NCI-H1694 treated with DMSO at 0.1 percent for 48 hours (cell line): ENCODE results near the gene TJAP1.
"Not testable (repeated sequence)": the region's sequence is repeated elsewhere in the genome, so short reads cannot be mapped to it uniquely, and the experiment has no call there.

Experiments used
- DNase-seq: peaks from one replicate; lab custom pipeline; 2025; lab: John Stamatoyannopoulos, UW

TJAP1 gene

DNA sequence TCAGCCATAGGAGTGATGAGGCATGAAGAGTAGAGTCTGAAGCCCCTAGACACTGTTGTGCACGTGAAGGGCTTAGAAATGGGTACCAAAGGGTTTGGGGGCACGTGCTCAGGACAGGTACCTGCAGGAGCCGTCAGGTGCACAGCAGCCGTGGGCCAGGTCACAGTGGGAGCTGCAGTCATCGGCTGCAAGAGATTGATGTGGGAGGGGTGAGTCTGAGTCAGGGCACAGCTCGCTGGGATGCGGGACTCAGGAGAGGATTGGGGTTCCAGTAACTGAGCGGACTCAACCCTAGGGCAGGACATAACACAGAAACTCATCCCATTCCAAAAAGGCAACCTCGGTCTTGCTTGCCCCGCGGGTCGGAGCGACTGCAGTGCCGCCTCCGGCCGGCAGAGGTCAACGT, 23.1 kb upstream of the TJAP1 start:
- peak; percentile 8 for DNase-seq

DNA sequence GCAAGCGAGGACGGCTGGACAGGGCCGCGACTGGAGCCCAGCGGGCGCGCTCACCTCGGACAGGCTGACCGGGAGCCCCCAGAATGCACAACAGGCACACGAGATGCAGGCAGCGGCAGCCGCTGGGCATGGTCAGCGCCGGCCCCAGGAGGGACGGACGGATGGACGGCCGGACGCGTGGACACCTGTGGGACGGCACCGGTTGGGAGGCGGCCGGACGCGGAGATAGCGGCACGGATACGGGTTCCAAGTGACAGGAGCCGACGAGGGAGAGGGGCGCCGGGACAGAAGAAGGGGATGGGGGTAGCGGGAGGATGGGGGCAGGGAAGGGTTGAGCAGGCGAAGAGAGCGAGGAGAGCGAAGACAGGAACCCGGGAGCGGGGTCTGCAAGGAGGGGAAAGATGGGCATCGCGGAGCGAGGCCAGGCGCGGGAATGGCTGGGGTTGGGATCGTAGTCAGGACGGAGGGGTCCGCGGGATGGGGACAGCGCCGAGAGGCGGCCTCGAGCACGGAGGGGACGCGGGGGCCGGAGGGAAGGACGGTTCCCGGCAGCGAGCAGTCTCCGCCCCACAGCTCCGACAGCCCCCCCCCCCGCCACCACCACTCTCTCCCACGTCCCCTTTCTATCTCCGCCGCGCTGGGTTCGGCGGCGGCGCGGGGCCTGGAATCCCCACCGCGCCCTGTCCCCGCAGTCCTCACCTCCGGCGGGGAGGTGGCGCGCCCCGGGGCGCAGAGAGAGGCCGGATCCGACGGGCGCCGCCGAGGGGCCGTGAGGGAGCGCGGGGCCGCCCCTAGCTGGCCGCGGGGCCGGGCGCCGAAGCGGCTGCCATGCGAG, 22.5 kb upstream of the TJAP1 start:
- peak; percentile 13 for DNase-seq

DNA sequence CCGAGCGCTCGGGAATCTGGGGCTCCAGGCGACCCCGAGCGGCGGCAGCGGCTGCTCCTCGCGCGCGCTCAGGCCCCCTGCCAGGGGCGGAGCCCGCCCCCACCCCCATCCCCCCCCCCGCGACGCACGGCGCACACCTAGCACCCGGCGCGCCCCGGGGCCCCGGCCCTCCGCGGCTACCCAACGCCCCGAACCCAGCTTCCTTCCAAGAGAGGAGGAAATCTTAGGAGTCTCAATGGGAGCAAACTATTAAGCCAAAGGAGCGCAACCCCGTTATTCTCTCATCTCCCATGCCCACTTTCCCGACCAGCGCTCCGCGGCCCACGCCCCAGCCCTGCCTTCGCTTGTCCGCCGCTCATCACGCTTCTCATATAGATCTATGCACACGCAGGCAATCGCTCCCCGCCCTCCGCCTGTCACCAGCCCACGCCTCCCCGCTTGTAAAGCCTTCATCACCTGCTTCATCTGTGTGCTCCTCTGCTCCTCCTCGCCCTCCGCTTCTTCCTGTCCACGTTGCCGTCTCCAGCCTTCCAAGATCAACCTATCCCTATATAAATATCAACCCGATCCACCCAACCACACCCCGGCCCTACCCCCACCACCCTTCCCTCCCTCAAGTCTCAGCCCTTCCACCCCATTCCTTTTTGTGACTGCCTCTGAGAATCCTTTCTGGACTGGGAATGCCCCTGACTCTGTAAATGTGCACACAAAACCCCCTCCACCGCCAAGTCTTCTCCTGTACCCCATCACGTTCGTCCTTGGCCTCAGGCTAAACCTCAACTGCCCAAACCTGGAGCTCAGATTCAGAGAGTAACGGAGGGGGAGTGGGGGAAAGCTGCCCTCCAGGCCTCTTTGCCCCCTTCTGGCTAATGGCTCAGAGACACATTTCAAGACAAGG, 21.6 kb upstream of the TJAP1 start, which contains the start of gene DLK2:
Gene DLK2 (minus strand): TSS at position 18 of the 898 bp plus-strand sequence. CDS start 723 bp downstream, outside the sequence.
- DNase-seq: peak; percentile 18

DNA sequence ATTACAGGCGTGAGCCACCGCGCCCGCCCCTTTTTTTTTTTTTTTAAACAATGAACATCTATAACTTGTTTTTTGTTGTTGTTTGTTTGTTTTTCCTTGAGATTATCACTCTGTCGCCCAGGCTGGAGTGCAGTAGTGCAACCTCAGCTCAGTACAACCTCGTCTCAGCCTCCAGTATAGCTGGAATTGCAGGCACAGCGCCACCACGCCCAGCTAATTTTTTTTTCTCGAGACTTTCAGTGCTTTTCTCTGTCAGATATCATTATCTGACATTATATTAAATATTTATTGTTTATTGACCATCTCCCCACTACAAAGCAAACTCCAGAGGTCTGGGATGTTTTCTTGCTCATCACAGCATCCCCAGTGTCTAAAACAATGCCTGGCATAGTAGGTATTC, 19.7 kb upstream of the TJAP1 start:
- no peak for DNase-seq

DNA sequence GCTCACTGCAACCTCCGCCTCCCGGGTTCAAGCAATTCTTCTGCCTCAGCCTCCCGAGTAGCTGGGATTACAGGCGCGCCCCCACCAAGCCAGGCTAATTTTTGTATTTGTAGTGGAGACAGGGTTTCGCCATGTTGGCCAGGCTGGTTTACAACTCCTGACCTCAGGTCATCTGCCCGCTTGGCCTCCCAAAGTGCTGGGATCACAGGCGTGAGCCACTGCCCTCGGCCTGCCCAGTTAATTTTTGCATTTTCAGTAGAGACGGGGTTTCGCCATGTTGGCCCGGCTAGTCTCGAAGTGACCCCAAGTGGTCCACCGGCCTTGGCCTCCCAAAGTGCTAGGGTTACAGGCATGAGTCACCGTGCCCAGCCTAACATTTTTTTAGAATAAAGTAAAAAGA, 19.2 kb upstream of the TJAP1 start:
- not testable (repeated sequence) for DNase-seq

DNA sequence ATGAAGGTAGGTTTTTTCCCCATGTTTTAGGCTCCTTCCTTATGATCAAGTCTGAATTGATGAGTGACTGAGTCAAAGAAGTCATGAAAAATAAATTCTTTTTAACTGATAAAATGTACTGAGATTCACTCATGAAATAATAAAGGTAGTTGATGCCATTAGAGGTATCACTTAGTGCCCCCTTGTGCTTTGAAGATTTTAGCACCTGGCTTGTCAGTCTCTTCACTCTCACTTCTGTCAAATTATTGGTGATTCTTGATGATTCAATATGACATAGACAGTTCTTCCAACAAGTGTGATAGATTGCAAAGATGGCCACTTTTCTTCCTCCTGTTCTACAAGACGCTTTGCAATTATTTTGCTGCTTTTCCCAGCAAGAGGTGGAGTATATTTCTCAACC, 17.8 kb upstream of the TJAP1 start:
- DNase-seq: no peak

DNA sequence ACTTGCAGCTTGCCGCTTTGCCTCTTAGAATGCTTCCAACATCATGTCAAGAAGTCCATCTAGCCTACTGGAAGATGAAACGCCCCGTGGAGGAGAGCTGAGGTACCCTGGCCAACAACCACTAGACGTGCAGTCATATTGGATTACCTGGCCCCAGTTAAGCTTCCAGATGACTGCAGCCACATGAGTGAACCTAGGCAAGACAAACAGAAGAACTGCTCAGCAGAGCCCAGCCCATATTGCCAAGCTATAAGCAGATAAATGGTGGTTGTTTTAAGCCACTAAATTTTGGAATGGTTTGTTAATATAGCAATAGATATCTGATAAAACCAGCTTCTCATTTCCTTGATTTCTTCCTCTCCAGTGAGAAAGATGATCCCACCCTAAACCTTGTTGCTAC, 17.3 kb upstream of the TJAP1 start:
- DNase-seq: no peak

DNA sequence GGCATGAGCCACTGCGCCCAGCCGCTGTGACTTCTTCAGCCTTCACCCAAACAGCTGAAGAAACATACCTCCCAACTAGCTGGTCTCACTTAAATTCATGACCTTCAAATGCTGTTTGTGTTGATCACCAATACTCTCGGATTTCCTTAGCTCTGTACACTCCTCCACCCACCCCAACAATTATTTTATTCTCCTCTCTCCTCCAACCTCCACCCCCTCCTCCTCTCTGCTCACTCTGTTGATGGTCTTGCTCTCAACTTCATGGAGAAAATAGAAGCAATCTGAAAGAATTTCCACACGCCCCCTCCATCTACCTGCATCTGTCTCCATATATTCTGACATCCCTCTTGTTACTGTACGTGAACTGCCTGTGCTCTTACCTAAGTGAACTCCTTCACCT, 15.4 kb upstream of the TJAP1 start:
- no peak for DNase-seq

DNA sequence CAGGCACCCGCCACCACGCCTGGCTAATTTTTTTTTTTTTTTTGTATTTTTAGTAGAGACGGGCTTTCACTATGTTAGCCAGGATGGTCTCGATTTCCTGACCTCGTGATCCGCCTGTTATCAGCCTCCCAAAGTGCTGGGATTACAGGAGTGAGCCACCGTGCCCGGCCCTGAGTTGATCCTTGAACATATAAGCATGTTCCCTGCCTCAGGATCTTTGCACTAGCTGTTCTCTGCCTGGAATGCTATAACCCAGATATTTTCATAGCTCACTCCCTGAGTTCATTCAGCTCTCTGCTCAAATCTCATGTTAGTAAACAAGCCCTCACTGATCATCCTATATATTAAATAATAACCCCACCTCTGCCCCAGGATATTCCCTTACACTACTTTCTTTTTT, 13.0 kb upstream of the TJAP1 start:
- DNase-seq: no peak

DNA sequence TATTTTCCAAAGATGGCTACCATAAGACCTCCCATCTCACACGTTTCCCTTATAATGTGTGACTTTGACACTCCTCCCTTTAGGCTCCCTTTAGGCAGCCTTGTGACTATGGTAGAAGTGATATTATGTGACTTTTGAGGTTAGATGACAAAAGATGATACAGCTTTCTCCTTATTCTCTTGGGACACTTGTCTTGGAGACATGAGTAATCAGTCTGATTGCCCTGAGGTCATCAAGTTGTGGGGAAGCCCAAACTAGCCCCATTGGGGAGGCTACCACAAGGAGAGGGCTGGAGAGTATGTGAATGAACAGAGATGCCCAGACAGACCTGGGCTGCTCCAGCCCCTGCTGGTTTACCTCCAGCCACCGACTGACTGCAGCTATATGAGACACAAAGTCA, 11.4 kb upstream of the TJAP1 start:
- DNase-seq: no peak

DNA sequence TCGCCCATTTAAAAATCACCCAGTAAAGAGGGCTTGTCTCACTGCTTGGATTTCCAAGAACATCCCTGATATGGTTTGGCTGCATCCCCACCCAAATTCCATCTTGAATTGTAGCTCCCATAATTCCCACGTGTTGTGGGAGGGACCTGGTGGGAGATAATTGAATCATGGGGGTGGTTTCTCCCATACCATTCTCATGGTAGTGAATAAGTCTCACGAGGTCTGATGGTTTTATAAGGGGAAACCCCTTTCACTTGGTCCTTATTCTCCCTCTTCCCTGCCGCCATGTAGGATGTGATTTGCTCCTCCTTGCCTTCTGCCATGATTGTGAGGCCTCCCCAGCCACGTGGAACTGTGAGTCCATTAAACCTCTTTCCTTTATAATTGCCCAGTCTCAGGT, 10.1 kb upstream of the TJAP1 start:
- DNase-seq: not testable (repeated sequence)

DNA sequence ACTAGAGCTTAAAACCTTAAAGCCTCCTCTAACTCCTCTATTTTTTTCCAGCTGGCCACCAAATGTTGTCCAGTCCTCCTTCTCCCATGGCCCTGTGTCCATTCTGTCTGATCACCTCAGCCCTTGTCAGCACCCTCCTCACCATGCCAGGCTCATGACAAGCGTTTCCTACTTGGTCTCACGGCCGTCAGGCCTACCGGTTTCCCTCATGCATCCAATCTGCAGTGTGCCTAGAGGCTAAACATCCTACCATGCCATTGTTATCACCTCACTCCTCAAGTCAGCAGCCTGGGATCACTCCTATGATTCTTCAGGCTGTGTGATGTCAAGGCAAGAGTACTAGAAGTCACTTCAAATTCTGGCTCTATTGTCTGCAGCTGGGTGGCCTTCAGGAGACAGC, 9.6 kb upstream of the TJAP1 start:
- no peak for DNase-seq

DNA sequence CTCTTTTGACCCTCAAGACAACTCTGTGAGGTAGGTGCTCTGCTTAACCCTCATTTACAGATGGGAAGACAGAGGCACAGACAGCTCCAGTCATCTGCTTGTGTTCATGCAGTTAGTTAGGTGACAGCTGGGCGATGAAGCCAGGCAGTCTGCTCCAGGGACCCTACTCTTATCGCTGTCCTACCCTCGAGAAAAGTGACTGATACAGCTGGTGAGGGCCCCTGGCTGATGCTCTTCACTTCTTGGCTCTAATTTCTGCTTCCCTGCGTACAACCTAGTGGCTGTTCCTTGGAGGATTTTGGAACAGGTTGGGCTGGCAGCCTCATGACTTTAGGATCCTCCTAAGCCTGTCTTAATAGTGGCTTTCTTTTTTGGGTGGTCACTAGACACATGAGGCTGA, 9.1 kb upstream of the TJAP1 start:
- DNase-seq: peak; percentile 10

DNA sequence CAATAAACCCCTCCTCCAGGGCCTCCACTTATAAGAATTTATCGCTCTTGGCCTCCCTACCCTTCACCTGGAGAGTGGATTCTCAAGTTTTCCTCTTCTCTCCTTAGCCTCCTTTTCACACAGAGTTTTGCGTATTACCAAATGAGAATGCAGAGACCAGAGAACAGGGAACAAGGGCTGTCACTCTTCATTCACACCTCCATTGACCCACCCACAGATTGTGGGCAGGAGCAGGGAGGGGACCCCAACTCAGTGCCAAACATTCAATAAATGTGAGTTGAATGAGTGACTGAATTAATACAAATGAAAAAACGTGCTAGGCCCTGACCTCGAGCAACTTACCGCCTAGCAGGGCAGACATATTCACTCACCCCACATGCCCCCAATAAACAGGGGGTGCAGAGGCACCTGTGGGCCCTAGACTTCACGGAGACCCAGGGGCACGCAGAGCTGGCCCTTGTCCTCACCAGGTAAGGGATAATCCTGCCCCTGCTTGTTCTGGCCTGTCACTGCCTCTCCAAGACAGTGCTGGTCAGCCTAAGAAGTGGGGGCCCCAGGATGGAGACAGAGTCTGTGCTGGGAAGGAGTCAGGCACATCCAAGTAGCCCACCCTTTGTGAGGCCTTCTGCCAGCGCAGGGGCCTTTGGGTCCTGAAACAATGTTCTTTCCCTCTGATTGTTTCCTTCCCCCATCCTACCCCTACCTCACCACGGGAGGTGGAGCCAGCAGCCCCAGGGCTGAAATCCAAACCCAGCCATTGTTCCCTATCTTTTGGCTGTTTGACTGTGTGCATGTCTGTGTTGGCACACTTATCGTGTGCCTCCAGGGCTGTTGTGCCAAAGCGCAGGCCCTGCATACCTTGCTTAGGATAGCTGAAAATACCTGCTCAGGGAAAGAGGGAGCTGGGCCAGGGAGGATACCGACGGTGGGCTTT, 8.4 kb upstream of the TJAP1 start:
- no peak for DNase-seq

DNA sequence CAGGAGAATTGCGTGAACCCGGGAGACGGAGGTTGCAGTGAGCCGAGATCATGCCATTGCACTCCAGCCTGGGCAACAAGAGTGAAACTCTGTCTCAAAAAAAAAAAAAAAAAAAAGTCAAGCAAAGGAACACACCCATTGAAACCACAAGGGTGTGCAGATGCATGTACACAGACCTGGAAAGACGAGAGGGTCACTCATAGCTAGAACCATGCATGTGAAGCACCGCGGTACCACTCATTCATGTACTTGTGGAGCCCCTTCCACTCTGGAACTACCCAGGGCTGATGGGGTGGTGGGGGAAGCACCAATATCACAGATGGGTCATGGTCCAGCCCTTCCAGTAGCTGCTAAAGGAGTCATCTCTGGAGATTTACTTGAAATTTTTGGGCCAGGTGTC, 7.4 kb upstream of the TJAP1 start:
- DNase-seq: no peak

DNA sequence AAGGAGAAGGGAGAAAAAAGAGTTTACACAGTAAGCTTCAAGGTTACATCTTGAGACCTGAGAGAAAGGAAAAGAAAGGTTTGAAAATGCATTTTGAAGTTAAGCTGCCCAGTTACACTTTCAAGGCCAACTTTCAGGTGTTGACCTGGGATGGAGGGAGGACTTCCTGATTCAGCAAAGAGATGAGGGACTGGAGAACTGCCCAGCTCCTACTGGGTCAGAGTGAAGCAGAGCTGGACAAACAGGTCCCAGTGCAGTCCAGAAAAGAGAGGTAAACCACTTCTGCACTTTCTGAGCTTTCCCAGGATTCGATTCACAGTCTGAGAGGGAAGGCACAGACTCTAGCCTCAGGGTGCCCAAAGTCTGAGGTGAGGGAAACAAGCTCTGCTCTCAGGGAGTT, 6.0 kb upstream of the TJAP1 start:
- DNase-seq: no peak

DNA sequence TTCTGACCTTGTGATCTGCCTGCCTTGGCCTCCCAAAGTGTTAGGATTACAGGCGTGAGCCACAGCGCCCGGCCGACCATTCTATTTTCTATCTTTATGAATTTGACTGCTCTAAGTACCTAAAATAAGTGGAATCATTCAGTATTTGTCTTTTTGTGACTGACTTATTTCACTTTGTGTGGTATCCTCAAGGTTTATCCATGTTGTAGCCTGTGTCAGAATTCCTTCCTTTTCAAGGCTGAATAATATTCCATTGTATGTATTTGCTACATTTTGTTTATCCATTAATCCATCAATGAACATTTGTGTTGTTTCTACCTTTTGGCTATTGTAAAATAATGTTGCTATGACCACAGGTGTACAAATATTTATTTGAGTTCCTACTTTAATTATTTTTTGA, 4.9 kb upstream of the TJAP1 start:
- no peak for DNase-seq

DNA sequence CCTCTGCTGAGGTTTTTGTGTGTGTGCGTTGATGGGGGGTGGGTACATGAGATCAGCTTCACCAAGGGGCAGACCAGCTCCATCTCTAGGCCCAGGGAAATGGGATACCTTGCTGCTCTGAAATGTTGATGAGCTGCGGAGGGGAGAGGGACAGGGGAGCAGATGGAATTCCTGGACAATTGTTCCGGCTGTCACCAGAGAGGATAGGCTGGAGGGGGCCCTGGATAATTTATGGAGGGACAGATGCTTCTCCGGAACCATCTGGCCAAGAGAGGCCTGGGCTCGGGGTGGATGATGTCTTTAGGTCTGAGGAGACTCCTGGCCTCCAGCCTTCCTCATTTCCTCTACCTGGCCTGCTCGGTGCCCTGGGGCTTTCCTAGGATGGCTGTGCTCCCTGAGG, 1.9 kb upstream of the TJAP1 start:
- peak; percentile 4 for DNase-seq

DNA sequence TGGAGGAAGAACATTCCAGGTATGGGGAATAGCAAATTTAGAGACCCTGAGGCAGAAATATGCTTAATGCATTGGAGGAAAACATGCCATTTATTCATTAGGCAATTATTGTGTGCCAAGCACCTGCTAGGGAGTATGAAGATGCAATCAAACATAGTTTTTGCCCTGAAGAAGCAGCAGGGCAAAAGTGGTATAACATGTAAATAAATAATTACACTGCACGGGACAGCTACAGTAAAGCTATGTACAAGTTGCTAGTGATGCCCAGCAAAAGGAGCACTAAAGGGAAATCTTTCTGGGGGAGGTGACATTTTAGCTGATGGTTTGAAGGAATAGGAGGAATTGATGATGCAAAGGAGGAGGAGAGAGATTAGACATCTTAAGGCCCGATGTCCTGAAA, 624 bp upstream of the TJAP1 start:
- DNase-seq: peak; percentile 14

DNA sequence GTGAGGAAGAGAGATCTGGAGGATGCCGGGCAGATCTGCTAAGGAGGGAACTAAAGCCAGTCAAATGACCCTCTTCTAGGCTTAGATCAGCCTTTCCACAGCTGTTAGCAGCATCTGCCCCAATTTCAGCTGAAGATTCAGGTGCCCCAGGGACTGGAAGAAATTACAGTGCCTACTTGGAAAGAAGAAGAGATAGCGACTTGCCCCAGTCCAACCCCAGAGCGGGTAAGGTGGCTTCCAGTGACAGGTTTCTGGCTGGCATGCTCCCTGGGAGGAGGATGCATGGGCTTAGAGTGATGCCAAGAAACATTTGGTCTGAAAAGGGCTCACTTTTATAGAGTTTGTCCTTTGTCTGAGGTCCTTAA, 620 bp downstream of the TJAP1 start:
- DNase-seq: no peak

DNA sequence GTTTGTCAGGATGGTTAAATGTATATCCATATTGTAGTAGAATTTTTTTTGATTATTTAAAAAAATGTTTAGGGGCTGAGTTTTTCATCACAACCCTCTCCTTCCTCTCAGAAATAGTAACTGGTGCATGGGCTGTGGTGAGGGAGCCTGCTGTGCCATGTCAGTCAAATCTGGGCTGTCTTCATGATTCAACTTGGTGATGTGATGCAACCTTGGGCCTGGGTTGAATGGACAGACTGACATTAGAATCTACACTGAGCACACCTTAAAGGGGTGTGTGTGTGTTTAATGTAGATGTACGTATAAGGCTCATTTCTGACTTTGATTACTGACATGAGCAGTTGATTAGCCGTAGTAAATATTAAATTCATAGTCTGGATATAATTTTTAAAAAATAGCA, 3.7 kb downstream of the TJAP1 start:
- DNase-seq: no peak

DNA sequence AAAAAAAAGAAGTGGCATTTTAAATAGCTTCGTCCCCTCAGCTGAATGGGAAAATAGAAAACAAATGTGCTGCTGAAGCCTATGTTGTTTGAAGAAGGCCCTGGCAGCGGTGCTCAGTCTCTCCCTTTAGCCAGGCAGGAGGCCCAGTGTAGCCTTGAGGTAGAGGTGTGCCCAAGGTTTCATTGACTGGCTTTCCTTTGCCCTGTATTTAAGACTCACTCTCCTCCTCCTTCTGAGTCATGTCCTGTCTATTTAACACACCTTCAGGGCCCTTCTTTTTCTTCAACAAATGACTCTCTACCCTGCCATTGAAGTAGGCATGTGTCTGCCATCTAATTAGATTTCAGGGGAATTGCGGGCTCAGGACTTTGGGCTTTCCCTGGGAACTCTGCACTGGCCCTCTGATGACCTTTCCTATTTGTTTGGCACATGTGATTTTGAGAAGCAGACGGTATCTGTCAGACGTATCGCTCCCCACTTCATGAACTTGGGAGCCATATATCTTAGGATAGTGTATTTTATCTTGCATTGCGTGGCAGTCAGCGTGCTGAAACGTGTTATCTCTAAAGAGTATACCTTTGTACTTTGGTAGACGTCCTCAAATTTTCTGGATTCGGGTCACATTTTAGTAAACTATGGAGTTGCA, 4.3 kb downstream of the TJAP1 start:
- no peak for DNase-seq
